GM23338 (cell line): ENCODE results near the gene PGF. TPM values are rescaled to one million over a fixed set of nuclear protein-coding genes. Genes with fewer than 3 reads are reported as not detected.
"Not testable (repeated sequence)": the region's sequence is repeated elsewhere in the genome, so short reads cannot be mapped to it uniquely, and the experiment has no call there.

Source experiments
- ATAC-seq: fragments of 200-7000 bp; cut with Tn5 transposase; 3 replicates; pipeline ENCODE4 v1.9.1; 2020
- DNase-seq: peaks from one replicate; pipeline ENCODE4 v3.0.0-alpha.2; 2015; ENCODE audit warnings: low spot score
- H2AFZ ChIP-seq: fragments of 200-600 bp; sonication (generic); 2 replicates; pipeline ENCODE4 v1.8.0; 2016; ENCODE audit warnings: antibody characterized with exemption, mild to moderate bottlenecking, moderate library complexity
- H3F3A ChIP-seq: fragments of 200-600 bp; sonication (generic); replicated peaks from 2 replicates; pipeline ENCODE4 v1.8.0; 2017; ENCODE audit warnings: antibody characterized with exemption, mixed run types, low read depth
- H3K27ac ChIP-seq: fragments of 200-600 bp; sonication (generic); 2 replicates; pipeline ENCODE4 v1.6.1; 2016; ENCODE audit warnings: low read depth
- H3K27me3 ChIP-seq: fragments of 200-600 bp; sonication (generic); 2 replicates; pipeline ENCODE4 v1.8.0; 2016; ENCODE audit warnings: mild to moderate bottlenecking, mixed run types, moderate library complexity; ENCODE audit not compliant: insufficient read depth
- H3K36me3 ChIP-seq: fragments of 200-600 bp; sonication (generic); 2 replicates; pipeline ENCODE4 v1.8.0; 2016; ENCODE audit warnings: mild to moderate bottlenecking; ENCODE audit not compliant: insufficient read depth
- H3K4me1 ChIP-seq: fragments of 200-600 bp; sonication (generic); 2 replicates; pipeline ENCODE4 v1.8.0; 2016; ENCODE audit warnings: mild to moderate bottlenecking, moderate library complexity; ENCODE audit not compliant: insufficient read depth
- H3K4me2 ChIP-seq: fragments of 200-600 bp; sonication (generic); 2 replicates; pipeline ENCODE4 v1.7.1; 2017; ENCODE audit warnings: mixed run types
- H3K4me3 ChIP-seq: fragments of 200-600 bp; sonication (generic); 2 replicates; pipeline ENCODE4 v1.6.1; 2016; ENCODE audit warnings: mixed run types
- H3K79me2 ChIP-seq: fragments of 200-600 bp; sonication (generic); replicated peaks from 2 replicates; pipeline ENCODE4 v1.8.0; 2017; ENCODE audit warnings: mild to moderate bottlenecking; ENCODE audit not compliant: insufficient read depth
- H3K9me2 ChIP-seq: fragments of 200-600 bp; sonication (generic); 2 replicates; pipeline ENCODE4 v1.8.0; 2017; ENCODE audit not compliant: insufficient read depth
- H4K20me1 ChIP-seq: fragments of 200-600 bp; sonication (generic); replicated peaks from 2 replicates; pipeline ENCODE4 v1.8.0; 2017; ENCODE audit warnings: mild to moderate bottlenecking; ENCODE audit not compliant: insufficient read depth
- H3K27ac Mint-ChIP-seq: 2 replicates; pipeline ENCODE4 v1.8.0; 2020; ENCODE audit warnings: inconsistent platforms, mild to moderate bottlenecking, moderate library complexity, mixed read lengths
- H3K27me3 Mint-ChIP-seq: 3 replicates; pipeline ENCODE4 v1.8.0; 2022; ENCODE audit warnings: low read depth, mild to moderate bottlenecking, moderate library complexity, mixed read lengths, inconsistent platforms; ENCODE audit not compliant: insufficient read depth, poor library complexity
- H3K36me3 Mint-ChIP-seq: 3 replicates; pipeline ENCODE4 v1.8.0; 2021; ENCODE audit warnings: low read depth, mild to moderate bottlenecking, inconsistent platforms, moderate library complexity, mixed read lengths
- H3K4me1 Mint-ChIP-seq: 3 replicates; pipeline ENCODE4 v1.8.0; 2020; ENCODE audit warnings: mild to moderate bottlenecking, inconsistent platforms, mixed read lengths
- H3K4me3 Mint-ChIP-seq: 3 replicates; pipeline ENCODE4 v1.8.0; 2021; ENCODE audit warnings: moderate library complexity, mild to moderate bottlenecking, inconsistent platforms, mixed read lengths
- H3K9me3 Mint-ChIP-seq: 3 replicates; pipeline ENCODE4 v1.8.0; 2020; ENCODE audit warnings: moderate library complexity, mild to moderate bottlenecking, inconsistent platforms, mixed read lengths
- NANOG ChIP-seq: IDR thresholded peaks from 2 replicates; pipeline ENCODE4 v1.6.1; 2016; ENCODE audit warnings: antibody characterized with exemption, borderline replicate concordance
- STAT1 ChIP-seq: IDR thresholded peaks from one replicate; pipeline ENCODE4 v1.6.1; 2016; ENCODE audit warnings: antibody characterized with exemption; ENCODE audit not compliant: unreplicated experiment
- ZNF331 ChIP-seq: fragments of 250-450 bp; sonication (Bioruptor Pico); IDR thresholded peaks from 2 replicates; pipeline ENCODE4 v1.5.0; 2020; ENCODE audit warnings: low read depth, mild to moderate bottlenecking, moderate library complexity
- polyA plus RNA-seq: library from polyadenylated mRNA; unstranded; fragments of >200 nt; fragmentation: Nextera tagmentation; extraction: Ambion mirVana; gene quantifications from 2 replicates; pipeline ENCODE4 v1.2.1, GENCODE V29; 2016
- total RNA-seq: library from RNA; depleted of rRNA; stranded (reverse); fragments of >200 nt; shearing (Covaris generic); gene quantifications from 2 replicates; pipeline ENCODE4 v1.2.3, GENCODE V29; 2014
- TF ChIP-seq, protein P1 (sequence below): fragments of 250-450 bp; sonication (Bioruptor Pico); IDR thresholded peaks from 2 replicates; pipeline ENCODE4 v1.5.0; 2020; ENCODE audit warnings: mild to moderate bottlenecking, moderate library complexity
- TF ChIP-seq, protein P2 (sequence below), 2 experiments: fragments of 200-600 bp in 1 of 2; sonication (generic) in 1 of 2; conservative IDR thresholded peaks; 2 replicates each; pipeline versions ENCODE4 v1.5.1 to v1.6.1; 2016 to 2017; ENCODE audit warnings: antibody characterized with exemption in 2 of 2, low read depth in 2 of 2, mild to moderate bottlenecking in 2 of 2, moderate library complexity in 1 of 2

PGF gene
- total and polyA plus RNA-seq, 2 experiments from 2014 or later: 2.9 to 6.3 TPM

DNA sequence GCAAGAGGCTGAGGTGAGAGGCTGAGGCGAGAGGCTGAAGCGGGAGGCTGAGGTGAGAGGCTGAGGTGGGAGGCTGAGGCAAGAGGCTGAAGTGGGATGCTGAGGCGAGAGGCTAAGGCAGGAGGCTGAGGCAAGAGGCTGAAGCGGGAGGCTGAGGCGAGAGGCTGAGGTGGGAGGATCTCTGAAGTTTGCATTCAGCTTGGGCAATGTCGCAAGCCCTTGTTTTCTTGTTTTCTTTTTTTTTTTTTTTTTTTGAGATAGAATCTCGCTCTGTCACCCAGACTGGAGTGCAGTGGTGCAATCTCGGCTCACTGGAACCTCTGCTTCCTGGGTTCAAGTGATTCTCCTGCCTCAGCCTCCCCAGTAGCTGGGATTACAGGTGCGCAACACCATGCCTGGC lies 23.7 kb downstream of the PGF start:
- H2AFZ ChIP-seq, H3K4me1 Mint-ChIP-seq, H3K27ac Mint-ChIP-seq, H3K27me3 Mint-ChIP-seq, ATAC-seq, H3K36me3 ChIP-seq, H3K4me3 Mint-ChIP-seq, H3K4me1 ChIP-seq, DNase-seq, H4K20me1 ChIP-seq, H3K9me3 Mint-ChIP-seq, H3F3A ChIP-seq, H3K27me3 ChIP-seq, H3K79me2 ChIP-seq, H3K9me2 ChIP-seq, H3K4me3 ChIP-seq, H3K27ac ChIP-seq, H3K36me3 Mint-ChIP-seq, H3K4me2 ChIP-seq: not testable (repeated sequence)

DNA sequence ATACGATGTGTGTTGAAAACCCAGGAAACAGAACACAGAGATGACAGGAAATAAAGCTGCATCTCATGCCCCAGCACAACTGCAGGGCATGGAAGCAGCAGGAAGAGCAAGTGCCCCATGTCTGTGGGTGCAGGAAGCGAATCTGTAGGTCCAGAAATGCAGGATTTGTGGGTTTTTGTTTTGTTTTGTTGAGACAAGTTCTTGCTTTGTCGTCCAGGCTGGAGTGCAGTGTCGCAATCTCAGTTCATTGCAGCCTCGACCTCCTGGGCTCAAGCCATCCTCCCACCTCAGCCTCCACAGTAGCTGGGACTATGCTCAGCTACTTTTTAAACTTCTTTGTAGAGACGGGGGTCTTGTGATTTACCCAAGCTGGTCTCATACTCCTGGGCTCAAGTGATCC lies 26.2 kb downstream of the PGF start:
- Histone ChIP-seq H3K4me1 (no peaks in the 10 kb centered on the region), H4K20me1 (no peaks in the 10 kb centered on the region)
- no peaks in the 10 kb centered on the region for H3K36me3 Mint-ChIP-seq

DNA sequence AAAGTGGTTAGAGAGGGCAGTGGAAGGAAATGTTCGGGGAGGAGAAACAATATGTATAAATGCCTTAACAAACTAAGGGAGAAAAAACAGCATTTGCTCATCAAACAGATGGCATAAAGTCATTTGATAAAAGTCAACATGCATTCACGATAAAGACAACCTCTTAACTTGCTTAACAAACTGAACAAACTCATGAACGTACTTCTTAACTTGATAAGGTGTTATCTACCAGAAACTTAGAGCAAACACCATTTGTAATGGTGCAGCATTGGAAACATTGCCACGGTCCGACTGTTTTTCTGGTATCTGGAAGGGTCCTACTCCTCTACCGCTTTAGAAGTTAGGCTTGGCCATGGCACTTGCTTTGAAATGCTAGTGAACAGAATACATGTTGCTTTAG lies 28.2 kb downstream of the PGF start:
- Histone ChIP-seq H3F3A (no peaks in the 10 kb centered on the region), H3K36me3 (no peaks in the 10 kb centered on the region), H3K4me1 (peaks cover 5% of the 10 kb centered on the region; the same call in 1 of the 2 replicates), H3K4me2 (no peak overlapping the region), H2AFZ (no peak overlapping the region), H3K4me3 (no peak overlapping the region), H4K20me1 (no peaks in the 10 kb centered on the region), H3K79me2 (no peaks in the 10 kb centered on the region), H3K27ac (no peak overlapping the region), H3K27me3 (no peaks in the 10 kb centered on the region), H3K9me2 (no peaks in the 10 kb centered on the region)
- no peak for DNase-seq
- Mint-ChIP-seq H3K4me3 (no peak overlapping the region), H3K27ac (no peak overlapping the region), H3K4me1 (peaks cover 3% of the 10 kb centered on the region), H3K36me3 (no peaks in the 10 kb centered on the region), H3K27me3 (peaks cover 3% of the 10 kb centered on the region), H3K9me3 (no peaks in the 10 kb centered on the region)
- no peak for ATAC-seq
- TF ChIP-seq, protein P1, sequence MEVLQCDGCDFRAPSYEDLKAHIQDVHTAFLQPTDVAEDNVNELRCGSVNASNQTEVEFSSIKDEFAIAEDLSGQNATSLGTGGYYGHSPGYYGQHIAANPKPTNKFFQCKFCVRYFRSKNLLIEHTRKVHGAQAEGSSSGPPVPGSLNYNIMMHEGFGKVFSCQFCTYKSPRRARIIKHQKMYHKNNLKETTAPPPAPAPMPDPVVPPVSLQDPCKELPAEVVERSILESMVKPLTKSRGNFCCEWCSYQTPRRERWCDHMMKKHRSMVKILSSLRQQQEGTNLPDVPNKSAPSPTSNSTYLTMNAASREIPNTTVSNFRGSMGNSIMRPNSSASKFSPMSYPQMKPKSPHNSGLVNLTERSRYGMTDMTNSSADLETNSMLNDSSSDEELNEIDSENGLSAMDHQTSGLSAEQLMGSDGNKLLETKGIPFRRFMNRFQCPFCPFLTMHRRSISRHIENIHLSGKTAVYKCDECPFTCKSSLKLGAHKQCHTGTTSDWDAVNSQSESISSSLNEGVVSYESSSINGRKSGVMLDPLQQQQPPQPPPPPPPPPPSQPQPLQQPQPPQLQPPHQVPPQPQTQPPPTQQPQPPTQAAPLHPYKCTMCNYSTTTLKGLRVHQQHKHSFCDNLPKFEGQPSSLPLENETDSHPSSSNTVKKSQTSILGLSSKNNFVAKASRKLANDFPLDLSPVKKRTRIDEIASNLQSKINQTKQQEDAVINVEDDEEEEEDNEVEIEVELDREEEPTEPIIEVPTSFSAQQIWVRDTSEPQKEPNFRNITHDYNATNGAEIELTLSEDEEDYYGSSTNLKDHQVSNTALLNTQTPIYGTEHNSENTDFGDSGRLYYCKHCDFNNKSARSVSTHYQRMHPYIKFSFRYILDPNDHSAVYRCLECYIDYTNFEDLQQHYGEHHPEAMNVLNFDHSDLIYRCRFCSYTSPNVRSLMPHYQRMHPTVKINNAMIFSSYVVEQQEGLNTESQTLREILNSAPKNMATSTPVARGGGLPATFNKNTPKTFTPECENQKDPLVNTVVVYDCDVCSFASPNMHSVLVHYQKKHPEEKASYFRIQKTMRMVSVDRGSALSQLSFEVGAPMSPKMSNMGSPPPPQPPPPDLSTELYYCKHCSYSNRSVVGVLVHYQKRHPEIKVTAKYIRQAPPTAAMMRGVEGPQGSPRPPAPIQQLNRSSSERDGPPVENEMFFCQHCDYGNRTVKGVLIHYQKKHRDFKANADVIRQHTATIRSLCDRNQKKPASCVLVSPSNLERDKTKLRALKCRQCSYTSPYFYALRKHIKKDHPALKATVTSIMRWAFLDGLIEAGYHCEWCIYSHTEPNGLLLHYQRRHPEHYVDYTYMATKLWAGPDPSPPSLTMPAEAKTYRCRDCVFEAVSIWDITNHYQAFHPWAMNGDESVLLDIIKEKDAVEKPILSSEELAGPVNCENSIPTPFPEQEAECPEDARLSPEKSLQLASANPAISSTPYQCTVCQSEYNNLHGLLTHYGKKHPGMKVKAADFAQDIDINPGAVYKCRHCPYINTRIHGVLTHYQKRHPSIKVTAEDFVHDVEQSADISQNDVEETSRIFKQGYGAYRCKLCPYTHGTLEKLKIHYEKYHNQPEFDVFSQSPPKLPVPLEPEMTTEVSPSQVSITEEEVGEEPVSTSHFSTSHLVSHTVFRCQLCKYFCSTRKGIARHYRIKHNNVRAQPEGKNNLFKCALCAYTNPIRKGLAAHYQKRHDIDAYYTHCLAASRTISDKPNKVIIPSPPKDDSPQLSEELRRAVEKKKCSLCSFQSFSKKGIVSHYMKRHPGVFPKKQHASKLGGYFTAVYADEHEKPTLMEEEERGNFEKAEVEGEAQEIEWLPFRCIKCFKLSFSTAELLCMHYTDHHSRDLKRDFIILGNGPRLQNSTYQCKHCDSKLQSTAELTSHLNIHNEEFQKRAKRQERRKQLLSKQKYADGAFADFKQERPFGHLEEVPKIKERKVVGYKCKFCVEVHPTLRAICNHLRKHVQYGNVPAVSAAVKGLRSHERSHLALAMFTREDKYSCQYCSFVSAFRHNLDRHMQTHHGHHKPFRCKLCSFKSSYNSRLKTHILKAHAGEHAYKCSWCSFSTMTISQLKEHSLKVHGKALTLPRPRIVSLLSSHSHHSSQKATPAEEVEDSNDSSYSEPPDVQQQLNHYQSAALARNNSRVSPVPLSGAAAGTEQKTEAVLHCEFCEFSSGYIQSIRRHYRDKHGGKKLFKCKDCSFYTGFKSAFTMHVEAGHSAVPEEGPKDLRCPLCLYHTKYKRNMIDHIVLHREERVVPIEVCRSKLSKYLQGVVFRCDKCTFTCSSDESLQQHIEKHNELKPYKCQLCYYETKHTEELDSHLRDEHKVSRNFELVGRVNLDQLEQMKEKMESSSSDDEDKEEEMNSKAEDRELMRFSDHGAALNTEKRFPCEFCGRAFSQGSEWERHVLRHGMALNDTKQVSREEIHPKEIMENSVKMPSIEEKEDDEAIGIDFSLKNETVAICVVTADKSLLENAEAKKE (CRISPR knock-in tag): no peak
- TF ChIP-seq NANOG (no peak), STAT1 (no peak)
- TF ChIP-seq, protein P2, sequence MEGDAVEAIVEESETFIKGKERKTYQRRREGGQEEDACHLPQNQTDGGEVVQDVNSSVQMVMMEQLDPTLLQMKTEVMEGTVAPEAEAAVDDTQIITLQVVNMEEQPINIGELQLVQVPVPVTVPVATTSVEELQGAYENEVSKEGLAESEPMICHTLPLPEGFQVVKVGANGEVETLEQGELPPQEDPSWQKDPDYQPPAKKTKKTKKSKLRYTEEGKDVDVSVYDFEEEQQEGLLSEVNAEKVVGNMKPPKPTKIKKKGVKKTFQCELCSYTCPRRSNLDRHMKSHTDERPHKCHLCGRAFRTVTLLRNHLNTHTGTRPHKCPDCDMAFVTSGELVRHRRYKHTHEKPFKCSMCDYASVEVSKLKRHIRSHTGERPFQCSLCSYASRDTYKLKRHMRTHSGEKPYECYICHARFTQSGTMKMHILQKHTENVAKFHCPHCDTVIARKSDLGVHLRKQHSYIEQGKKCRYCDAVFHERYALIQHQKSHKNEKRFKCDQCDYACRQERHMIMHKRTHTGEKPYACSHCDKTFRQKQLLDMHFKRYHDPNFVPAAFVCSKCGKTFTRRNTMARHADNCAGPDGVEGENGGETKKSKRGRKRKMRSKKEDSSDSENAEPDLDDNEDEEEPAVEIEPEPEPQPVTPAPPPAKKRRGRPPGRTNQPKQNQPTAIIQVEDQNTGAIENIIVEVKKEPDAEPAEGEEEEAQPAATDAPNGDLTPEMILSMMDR (conservative IDR thresholded peaks at IDR 0.05; ENCODE audit: low read depth in 2 of 2): no peak

More for the DNA sequence above, 26.2 kb downstream of the PGF start:
- H3K27ac Mint-ChIP-seq: no peak overlapping the region
- Histone ChIP-seq H3F3A (no peaks in the 10 kb centered on the region), H3K27me3 (no peaks in the 10 kb centered on the region), H3K4me3 (no peak overlapping the region), H3K4me2 (no peak overlapping the region), H3K9me2 (no peaks in the 10 kb centered on the region), H3K36me3 (no peaks in the 10 kb centered on the region), H3K27ac (no peak overlapping the region), H2AFZ (no peak overlapping the region), H3K79me2 (no peaks in the 10 kb centered on the region)
- TF ChIP-seq ZNF331 (CRISPR knock-in tag): no peak
- TF ChIP-seq, protein P2 (conservative IDR thresholded peaks at IDR 0.05; ENCODE audit: low read depth in 2 of 2): no peak
- H3K4me1 Mint-ChIP-seq: no peaks in the 10 kb centered on the region; the same call in 1 of the 3 replicates
- DNase-seq (no peak), ATAC-seq (no peak)
- H3K27me3 Mint-ChIP-seq: no peaks in the 10 kb centered on the region
- H3K4me3 Mint-ChIP-seq: no peak overlapping the region
- no peaks in the 10 kb centered on the region for H3K9me3 Mint-ChIP-seq
